HG02938 (cell line): ENCODE measurements around the gene CYP2A6.
"Not testable (repeated sequence)": the region's sequence is repeated elsewhere in the genome, so short reads cannot be mapped to it uniquely, and the experiment has no call there.

Experiments
- ATAC-seq: cut with Tn5 transposase; IDR thresholded peaks from one replicate; pipeline ENCODE4 v1.9.1; 2021; ENCODE audit warnings: mild to moderate bottlenecking, moderate library complexity; ENCODE audit not compliant: unreplicated experiment

Gene CYP2A6

GRCh38 chr19:40850277-40850676 is at the start of gene CYP2A6:
Gene CYP2A6 (minus strand): TSS chr19:40850447. CDS start chr19:40850426, 21 bp downstream.
- ATAC-seq = not testable (repeated sequence)

DNA sequence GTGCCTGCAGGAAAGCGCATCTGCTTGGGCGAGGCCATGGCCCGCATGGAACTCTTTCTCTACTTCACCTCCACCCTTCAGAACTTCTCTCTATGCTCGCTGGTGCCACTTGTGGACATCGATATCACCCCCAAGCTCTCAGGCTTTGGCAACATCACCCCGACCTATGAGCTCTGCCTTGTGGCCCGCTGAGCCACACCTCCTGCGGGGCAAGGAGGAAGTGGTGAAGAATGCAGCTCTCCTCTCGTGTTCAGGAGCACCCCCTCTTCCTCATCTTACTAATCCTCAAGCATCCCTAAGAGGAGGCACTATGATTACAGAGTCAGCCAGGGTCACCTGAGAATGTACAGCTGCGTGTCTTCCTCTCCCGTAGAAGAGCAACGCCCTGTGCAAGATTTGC is 49.7 kb upstream of the CYP2A6 start:
- ATAC-seq = not testable (repeated sequence)

GRCh38 chr19:40896843-40897789 is 46.9 kb upstream of the CYP2A6 start:
- ATAC-seq = not testable (repeated sequence)

GRCh38 chr19:40896418-40896796 is 46.2 kb upstream of the CYP2A6 start:
- no peak for ATAC-seq

DNA sequence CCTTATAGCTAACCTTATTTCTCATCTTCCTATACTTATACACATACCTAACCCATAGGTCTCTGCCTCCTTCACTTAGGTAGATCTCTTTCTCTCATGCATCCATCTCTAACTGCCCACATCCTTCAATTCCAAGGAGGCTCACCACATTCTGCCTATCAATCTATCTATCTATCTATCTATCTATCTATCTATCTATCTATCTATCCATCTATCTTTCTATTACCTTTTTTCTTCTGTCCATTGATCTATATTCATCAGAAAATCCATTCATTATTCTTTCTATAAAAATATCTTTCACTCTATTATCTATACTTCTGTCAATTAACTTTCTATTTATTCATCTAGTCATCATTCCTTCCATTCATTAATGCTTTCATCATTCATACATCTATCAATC is 42.9 kb upstream of the CYP2A6 start:
- ATAC-seq = no peak

GRCh38 chr19:40889366-40889765 is 39.1 kb upstream of the CYP2A6 start:
- ATAC-seq = no peak

GRCh38 chr19:40888191-40888590 is 37.9 kb upstream of the CYP2A6 start:
- no peak for ATAC-seq

- not testable (repeated sequence) for ATAC-seq
These were observed 34.1 kb upstream of the CYP2A6 start for GRCh38 chr19:40884187-40884931.

- ATAC-seq = not testable (repeated sequence)
These were observed 31.8 kb upstream of the CYP2A6 start, which contains the start of gene CYP2A7 for GRCh38 chr19:40882062-40882461. Gene CYP2A7 (minus strand): TSS chr19:40882231. CDS start chr19:40882210, 21 bp downstream.

DNA sequence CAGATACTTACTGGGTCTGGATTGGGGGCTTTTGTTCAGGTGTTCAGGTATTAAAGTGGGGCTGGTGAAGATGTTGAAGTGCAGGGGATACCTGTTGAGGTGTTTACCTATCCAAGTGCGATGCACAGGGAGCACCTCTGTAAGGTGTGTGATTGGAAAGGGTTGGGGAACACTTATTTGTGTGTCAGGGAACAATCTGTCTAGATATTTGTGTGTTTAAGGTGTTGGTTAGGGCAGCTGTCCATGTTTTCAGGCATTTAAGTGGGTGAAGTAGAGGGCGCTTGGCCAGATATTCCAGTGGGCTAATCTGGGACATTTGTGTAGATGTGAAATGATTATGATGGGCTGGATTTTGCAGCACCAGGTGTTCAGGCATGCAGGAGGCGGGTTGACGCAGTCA is 29.1 kb upstream of the CYP2A6 start:
- not testable (repeated sequence) for ATAC-seq

GRCh38 chr19:40875526-40875951 is 25.3 kb upstream of the CYP2A6 start:
- ATAC-seq = not testable (repeated sequence)

- not testable (repeated sequence) for ATAC-seq
These were observed 24.6 kb upstream of the CYP2A6 start for GRCh38 chr19:40874874-40875273.

- ATAC-seq = not testable (repeated sequence)
These were observed 23.6 kb upstream of the CYP2A6 start for GRCh38 chr19:40873873-40874272.

DNA sequence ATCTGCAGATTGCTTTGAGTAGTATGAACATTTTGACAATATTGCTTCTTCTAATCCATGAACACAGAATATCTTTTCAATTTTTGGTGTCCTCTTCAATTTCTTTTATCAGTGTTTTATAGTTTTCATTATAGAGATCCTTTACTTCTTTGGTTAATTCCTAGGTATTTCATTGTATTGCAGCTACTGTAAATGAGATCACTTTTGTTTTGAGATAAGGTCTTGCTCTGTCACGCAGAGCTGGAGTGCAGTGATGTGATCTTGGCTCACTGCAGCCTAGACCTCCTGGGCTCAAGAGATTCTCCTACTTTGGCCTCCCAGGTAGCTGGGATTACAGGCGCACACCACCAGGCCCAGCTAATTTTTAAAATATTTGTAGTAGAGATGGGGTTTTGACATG is 22.0 kb upstream of the CYP2A6 start:
- ATAC-seq = no peak

- no peak for ATAC-seq
These were observed 17.5 kb upstream of the CYP2A6 start for GRCh38 chr19:40867701-40868100.

- ATAC-seq = not testable (repeated sequence)
These were observed 14.7 kb upstream of the CYP2A6 start for GRCh38 chr19:40864739-40865496.

- ATAC-seq = no peak
These were observed 12.5 kb upstream of the CYP2A6 start for GRCh38 chr19:40862785-40863184.

DNA sequence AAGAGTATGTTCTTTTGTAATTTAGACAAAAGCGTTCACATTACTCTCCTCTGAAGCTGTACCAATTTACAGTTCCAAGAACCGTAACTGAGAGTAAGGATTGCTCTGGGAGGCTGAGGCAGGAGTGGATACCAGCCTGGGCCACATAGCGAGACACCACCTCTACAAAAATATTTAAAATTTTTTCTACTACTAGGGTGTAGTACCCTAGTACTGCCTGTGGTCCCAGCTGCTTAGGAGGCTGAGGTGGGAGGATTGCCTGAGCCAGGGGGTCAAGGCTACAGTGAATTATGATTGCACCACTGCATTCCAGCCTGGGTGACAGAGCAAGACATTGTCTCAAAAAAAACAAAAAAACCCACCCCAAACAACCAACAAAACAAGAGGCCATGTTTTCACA is 12.1 kb upstream of the CYP2A6 start:
- no peak for ATAC-seq

GRCh38 chr19:40858109-40858508 is 7.9 kb upstream of the CYP2A6 start:
- no peak for ATAC-seq

GRCh38 chr19:40852467-40853152 is 2.4 kb upstream of the CYP2A6 start:
- not testable (repeated sequence) for ATAC-seq
